Neural progenitor cell (in vitro differentiated cells): ENCODE results near the gene ATL1. TPM values are rescaled to one million over a fixed set of nuclear protein-coding genes. Genes with fewer than 3 reads are reported as not detected.
A peak's percentile ranks its signal among the peaks of the same experiment; 100 is the strongest.

Experiments used
- DNase-seq: peaks from one replicate; pipeline ENCODE4 v3.0.0-alpha.2; 2016; ENCODE audit warnings: low spot score
- H2AFZ ChIP-seq: fragments of 200-600 bp; sonication (generic); replicated peaks from 2 replicates; pipeline ENCODE4 v1.6.1; 2016; ENCODE audit warnings: antibody characterized with exemption
- H3F3A ChIP-seq: fragments of 200-600 bp; sonication (generic); 2 replicates; pipeline ENCODE4 v1.6.1; 2016; ENCODE audit warnings: antibody characterized with exemption, low read depth
- H3K27ac ChIP-seq: fragments of 200-600 bp; sonication (generic); 2 replicates; pipeline ENCODE4 v1.5.1; 2016; ENCODE audit warnings: mild to moderate bottlenecking
- H3K27me3 ChIP-seq: fragments of 200-600 bp; sonication (generic); 2 replicates; pipeline ENCODE4 v1.6.1; 2016; ENCODE audit warnings: mild to moderate bottlenecking, moderate library complexity
- H3K36me3 ChIP-seq: fragments of 200-600 bp; sonication (generic); 2 replicates; pipeline ENCODE4 v1.5.1; 2016
- H3K4me1 ChIP-seq: fragments of 200-600 bp; sonication (generic); 2 replicates; pipeline ENCODE4 v1.6.1; 2016; ENCODE audit warnings: mixed run types
- H3K4me2 ChIP-seq: fragments of 200-600 bp; sonication (generic); 2 replicates; pipeline ENCODE4 v1.6.1; 2016
- H3K4me3 ChIP-seq: fragments of 200-600 bp; sonication (generic); 2 replicates; pipeline ENCODE4 v1.5.1; 2016
- H3K79me2 ChIP-seq: fragments of 200-600 bp; sonication (generic); 2 replicates; pipeline ENCODE4 v1.6.1; 2016; ENCODE audit warnings: low read depth
- H3K9ac ChIP-seq: fragments of 200-600 bp; sonication (generic); 2 replicates; pipeline ENCODE4 v1.6.1; 2016
- H3K9me3 ChIP-seq: fragments of 200-600 bp; sonication (generic); 2 replicates; pipeline ENCODE4 v1.5.1; 2016; ENCODE audit warnings: low read depth
- H4K20me1 ChIP-seq: fragments of 200-600 bp; sonication (generic); 2 replicates; pipeline ENCODE4 v1.6.1; 2016; ENCODE audit warnings: low read depth
- H3K27ac Mint-ChIP-seq: 3 replicates; pipeline ENCODE4 v1.8.0; 2021; ENCODE audit warnings: mixed read lengths
- H3K27me3 Mint-ChIP-seq: 2 replicates; pipeline ENCODE4 v1.8.0; 2022; ENCODE audit warnings: low read depth, mild to moderate bottlenecking, inconsistent platforms, moderate library complexity, mixed read lengths; ENCODE audit not compliant: insufficient read depth
- H3K36me3 Mint-ChIP-seq: 3 replicates; pipeline ENCODE4 v1.8.0; 2021; ENCODE audit warnings: mixed read lengths
- H3K4me1 Mint-ChIP-seq: 3 replicates; pipeline ENCODE4 v1.8.0; 2021; ENCODE audit warnings: mixed read lengths
- H3K4me3 Mint-ChIP-seq: 3 replicates; pipeline ENCODE4 v1.8.0; 2021; ENCODE audit warnings: mild to moderate bottlenecking, moderate library complexity, mixed read lengths
- H3K9me3 Mint-ChIP-seq: 3 replicates; pipeline ENCODE4 v1.8.0; 2020; ENCODE audit warnings: mixed read lengths
- CTCF ChIP-seq: fragments of 200-600 bp; sonication (generic); IDR thresholded peaks from 2 replicates; pipeline ENCODE4 v1.5.1; 2017; ENCODE audit warnings: antibody characterized with exemption, mild to moderate bottlenecking
- EZH2 ChIP-seq: fragments of 200-600 bp; sonication (generic); IDR thresholded peaks from 2 replicates; pipeline ENCODE4 v1.6.1; 2017; ENCODE audit warnings: antibody characterized with exemption, mild to moderate bottlenecking, moderate library complexity
- EZH2phosphoT487 ChIP-seq: fragments of 200-600 bp; sonication (generic); IDR thresholded peaks from 2 replicates; pipeline ENCODE4 v1.6.1; 2017; ENCODE audit warnings: antibody characterized with exemption
- small RNA-seq: library from RNA; depleted of rRNA; stranded (forward); fragments of <200 nt; gene quantifications from one replicate; pipeline ENCODE3, GENCODE V24; 2015
- total RNA-seq: library from RNA; depleted of rRNA; stranded (reverse); fragments of >200 nt; gene quantifications from 2 replicates; pipeline ENCODE4 v1.2.3, GENCODE V29; 2015; ENCODE audit warnings: low replicate concordance

The ATL1 gene
- total RNA-seq, 1 donor from 2014 or later = 11.8 TPM

GRCh38 chr14:50677527-50678063 is 117.7 kb downstream of the ATL1 start:
- Mint-ChIP-seq H3K27ac (no peak overlapping the region), H3K27me3 (no peaks in the 10 kb centered on the region), H3K4me1 (peaks cover 3% of the 10 kb centered on the region), H3K9me3 (no peaks in the 10 kb centered on the region), H3K4me3 (no peak overlapping the region), H3K36me3 (no peaks in the 10 kb centered on the region)
- Histone ChIP-seq H4K20me1 (no peaks in the 10 kb centered on the region), H3K4me3 (no peak overlapping the region), H3K4me1 (no peaks in the 10 kb centered on the region), H3K27me3 (no peaks in the 10 kb centered on the region), H3K79me2 (no peaks in the 10 kb centered on the region), H3K4me2 (no peak overlapping the region), H3K36me3 (no peaks in the 10 kb centered on the region), H3F3A (no peaks in the 10 kb centered on the region), H3K9ac (no peak overlapping the region), H2AFZ (peak overlapping the region; percentile 19), H3K27ac (no peak overlapping the region), H3K9me3 (no peaks in the 10 kb centered on the region)
- TF ChIP-seq EZH2phosphoT487 (no peak), CTCF (no peak), EZH2 (no peak)
- DNase-seq = no peak

GRCh38 chr14:50678163-50678562 is 118.2 kb downstream of the ATL1 start:
- Histone ChIP-seq H3K27me3 (no peaks in the 10 kb centered on the region), H3K79me2 (no peaks in the 10 kb centered on the region), H3K27ac (no peak overlapping the region), H3K36me3 (no peaks in the 10 kb centered on the region), H3K4me1 (no peaks in the 10 kb centered on the region), H3K9me3 (no peaks in the 10 kb centered on the region), H4K20me1 (no peaks in the 10 kb centered on the region), H3K4me3 (no peak overlapping the region), H3K9ac (no peak overlapping the region), H3F3A (no peaks in the 10 kb centered on the region), H3K4me2 (no peak overlapping the region), H2AFZ (peak overlapping the region; percentile 32)
- Mint-ChIP-seq H3K4me1 (peaks cover 3% of the 10 kb centered on the region), H3K27me3 (no peaks in the 10 kb centered on the region), H3K9me3 (no peaks in the 10 kb centered on the region), H3K36me3 (no peaks in the 10 kb centered on the region), H3K4me3 (no peak overlapping the region), H3K27ac (no peak overlapping the region)
- no peak for DNase-seq
- no peak for TF ChIP-seq EZH2phosphoT487
- no peak for TF ChIP-seq EZH2
- no peak for TF ChIP-seq CTCF

GRCh38 chr14:50679674-50680073 is 119.7 kb downstream of the ATL1 start:
- Histone ChIP-seq H3K4me3 (no peak overlapping the region), H3K79me2 (no peaks in the 10 kb centered on the region), H3K27ac (no peak overlapping the region), H3K4me1 (no peaks in the 10 kb centered on the region), H3K4me2 (no peak overlapping the region), H4K20me1 (no peaks in the 10 kb centered on the region), H3K27me3 (no peaks in the 10 kb centered on the region), H2AFZ (no peak overlapping the region), H3F3A (no peaks in the 10 kb centered on the region), H3K36me3 (no peaks in the 10 kb centered on the region), H3K9ac (no peak overlapping the region), H3K9me3 (no peaks in the 10 kb centered on the region)
- no peak for TF ChIP-seq EZH2
- no peak for TF ChIP-seq EZH2phosphoT487
- TF ChIP-seq CTCF = no peak
- Mint-ChIP-seq H3K27ac (no peak overlapping the region), H3K9me3 (no peaks in the 10 kb centered on the region), H3K4me3 (no peak overlapping the region), H3K27me3 (no peaks in the 10 kb centered on the region), H3K36me3 (no peaks in the 10 kb centered on the region), H3K4me1 (peaks cover 3% of the 10 kb centered on the region)
- no peak for DNase-seq

Small RNA genes within 50 kb of the gene (small RNA-seq; reads per million reads assigned to genes)
- gene RN7SL452P (not detected), gene SNRPGP1 (not detected)

Other genes with a start within 250 kb of the ATL1 start
- 13.6 and 14.0 TPM in 2 replicates for gene L2HGDH, start 247.9 kb upstream of the ATL1 start, total RNA-seq
- gene DMAC2L, start 247.8 kb upstream of the ATL1 start, total RNA-seq = 17.1 and 17.6 TPM in 2 replicates
- 0.62 and 2.5 TPM in 2 replicates for gene CDKL1, start 163.3 kb upstream of the ATL1 start, total RNA-seq
- 114 and 122 TPM in 2 replicates for gene MAP4K5, start 27.6 kb upstream of the ATL1 start, total RNA-seq
- gene SAV1, start 108.2 kb downstream of the ATL1 start, total RNA-seq = 26.8 and 34.5 TPM in 2 replicates